GM21360 (cell line): Measurements from ENCODE around the gene TRIM28.

Experiments
- ATAC-seq: cut with Tn5 transposase; IDR thresholded peaks from one replicate; pipeline ENCODE4 v1.9.1; 2021; ENCODE audit warnings: mild to moderate bottlenecking, moderate library complexity; ENCODE audit not compliant: unreplicated experiment

TRIM28 gene

DNA sequence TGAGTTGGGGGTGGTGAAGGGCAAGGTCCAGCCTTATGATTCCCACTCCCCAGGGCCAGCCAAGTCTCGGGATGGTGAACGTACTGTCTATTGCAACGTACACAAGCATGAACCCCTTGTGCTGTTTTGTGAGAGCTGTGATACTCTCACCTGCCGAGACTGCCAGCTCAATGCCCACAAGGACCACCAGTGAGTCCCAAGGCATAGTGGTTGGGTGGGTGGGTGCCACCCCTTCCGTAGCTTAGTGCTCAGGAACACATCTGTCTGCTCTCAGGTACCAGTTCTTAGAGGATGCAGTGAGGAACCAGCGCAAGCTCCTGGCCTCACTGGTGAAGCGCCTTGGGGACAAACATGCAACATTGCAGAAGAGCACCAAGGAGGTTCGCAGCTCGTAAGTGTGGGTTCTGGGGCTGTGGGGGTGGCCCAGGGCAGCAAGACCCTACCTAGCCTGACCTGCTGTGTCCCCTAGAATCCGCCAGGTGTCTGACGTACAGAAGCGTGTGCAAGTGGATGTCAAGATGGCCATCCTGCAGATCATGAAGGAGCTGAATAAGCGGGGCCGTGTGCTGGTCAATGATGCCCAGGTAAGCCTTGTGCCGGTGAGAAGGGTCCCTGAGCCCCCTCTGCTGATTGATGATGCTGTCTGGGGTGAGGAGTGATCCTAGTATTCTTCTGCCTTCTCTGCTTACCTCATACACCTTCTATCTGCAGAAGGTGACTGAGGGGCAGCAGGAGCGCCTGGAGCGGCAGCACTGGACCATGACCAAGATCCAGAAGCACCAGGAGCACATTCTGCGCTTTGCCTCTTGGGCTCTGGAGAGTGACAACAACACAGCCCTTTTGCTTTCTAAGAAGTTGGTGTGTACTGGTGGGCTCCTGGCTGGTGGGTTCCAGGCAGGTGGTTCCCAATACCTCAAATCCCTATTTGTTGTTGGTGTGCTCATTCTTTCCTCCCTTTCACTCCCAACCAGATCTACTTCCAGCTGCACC, 3.8 kb downstream of the TRIM28 start:
- no peak for ATAC-seq

DNA sequence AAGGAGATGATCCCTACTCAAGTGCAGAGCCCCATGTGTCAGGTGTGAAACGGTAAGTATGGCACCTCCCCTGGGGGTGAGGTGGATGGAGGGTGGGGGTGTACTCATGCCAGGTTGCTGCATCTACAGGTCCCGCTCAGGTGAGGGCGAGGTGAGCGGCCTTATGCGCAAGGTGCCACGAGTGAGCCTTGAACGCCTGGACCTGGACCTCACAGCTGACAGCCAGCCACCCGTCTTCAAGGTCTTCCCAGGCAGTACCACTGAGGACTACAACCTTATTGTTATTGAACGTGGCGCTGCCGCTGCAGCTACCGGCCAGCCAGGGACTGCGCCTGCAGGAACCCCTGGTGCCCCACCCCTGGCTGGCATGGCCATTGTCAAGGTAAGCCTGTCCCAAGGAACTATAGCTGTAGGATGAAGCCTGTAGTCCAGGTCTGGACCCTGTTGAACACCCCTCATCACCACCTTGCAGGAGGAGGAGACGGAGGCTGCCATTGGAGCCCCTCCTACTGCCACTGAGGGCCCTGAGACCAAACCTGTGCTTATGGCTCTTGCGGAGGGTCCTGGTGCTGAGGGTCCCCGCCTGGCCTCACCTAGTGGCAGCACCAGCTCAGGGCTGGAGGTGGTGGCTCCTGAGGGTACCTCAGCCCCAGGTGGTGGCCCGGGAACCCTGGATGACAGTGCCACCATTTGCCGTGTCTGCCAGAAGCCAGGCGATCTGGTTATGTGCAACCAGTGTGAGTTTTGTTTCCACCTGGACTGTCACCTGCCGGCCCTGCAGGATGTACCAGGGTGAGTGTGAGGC, 5.2 kb downstream of the TRIM28 start:
- ATAC-seq, result no peak

DNA sequence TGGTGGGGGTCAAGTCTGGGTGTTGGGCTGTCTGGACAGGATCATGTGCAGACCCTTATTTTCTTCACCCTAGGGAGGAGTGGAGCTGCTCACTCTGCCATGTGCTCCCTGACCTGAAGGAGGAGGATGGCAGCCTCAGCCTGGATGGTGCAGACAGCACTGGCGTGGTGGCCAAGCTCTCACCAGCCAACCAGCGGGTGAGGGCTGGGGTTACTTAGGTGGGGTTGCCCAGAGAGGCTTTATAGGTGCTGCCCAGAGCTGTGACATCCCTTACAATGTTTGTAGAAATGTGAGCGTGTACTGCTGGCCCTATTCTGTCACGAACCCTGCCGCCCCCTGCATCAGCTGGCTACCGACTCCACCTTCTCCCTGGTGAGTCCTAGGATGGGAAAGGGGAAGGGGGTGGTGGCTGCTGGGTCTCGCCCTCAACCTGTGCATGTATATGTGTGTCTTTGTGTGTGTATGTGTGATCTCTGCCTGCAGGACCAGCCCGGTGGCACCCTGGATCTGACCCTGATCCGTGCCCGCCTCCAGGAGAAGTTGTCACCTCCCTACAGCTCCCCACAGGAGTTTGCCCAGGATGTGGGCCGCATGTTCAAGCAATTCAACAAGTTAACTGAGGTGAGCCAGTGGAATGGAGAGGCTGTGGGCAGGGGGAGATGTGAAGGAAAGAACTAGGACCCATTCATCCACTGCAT, 5.9 kb downstream of the TRIM28 start:
- no peak for ATAC-seq

DNA sequence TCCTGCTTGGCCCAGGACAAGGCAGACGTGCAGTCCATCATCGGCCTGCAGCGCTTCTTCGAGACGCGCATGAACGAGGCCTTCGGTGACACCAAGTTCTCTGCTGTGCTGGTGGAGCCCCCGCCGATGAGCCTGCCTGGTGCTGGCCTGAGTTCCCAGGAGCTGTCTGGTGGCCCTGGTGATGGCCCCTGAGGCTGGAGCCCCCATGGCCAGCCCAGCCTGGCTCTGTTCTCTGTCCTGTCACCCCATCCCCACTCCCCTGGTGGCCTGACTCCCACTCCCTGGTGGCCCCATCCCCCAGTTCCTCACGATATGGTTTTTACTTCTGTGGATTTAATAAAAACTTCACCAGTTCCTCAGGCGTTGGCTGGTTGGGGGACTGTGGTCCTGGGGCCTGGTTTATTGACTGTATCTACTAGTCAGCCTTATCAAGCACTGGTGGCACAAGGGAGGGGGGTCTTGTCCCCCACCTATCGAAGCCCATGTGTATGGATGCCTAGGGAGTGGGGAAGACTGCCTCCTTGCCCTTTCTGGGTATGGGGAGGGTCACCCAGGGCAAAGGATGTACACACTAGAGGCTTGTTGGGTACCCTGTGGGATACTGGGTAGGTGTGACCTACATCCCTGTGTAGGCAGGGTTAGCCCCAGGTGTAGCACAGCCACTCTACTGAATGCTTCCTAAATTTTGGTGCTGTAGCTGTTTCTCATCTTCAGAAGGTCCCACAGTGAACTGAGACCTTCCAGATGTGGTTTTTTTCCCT, 6.7 kb downstream of the TRIM28 start:
- no peak for ATAC-seq

DNA sequence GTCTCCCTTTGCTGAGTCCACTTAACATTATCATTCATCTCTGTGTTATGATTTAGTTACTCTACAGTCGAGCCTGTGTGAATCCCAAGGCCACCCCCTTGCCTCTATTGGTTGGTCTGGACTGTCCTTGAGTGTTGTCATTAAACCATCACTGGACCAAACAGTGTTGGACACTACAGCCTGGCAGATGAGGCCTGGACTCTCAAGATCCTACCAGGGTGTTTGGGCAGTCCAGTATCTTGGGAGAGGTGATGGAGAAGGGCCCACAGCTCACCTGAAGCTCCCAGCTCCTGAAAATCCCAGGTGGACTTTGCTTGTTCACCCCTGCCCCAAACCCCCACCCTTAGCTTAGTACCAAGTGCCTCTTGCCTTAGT, 7.2 kb downstream of the TRIM28 start:
- no peak for ATAC-seq

DNA sequence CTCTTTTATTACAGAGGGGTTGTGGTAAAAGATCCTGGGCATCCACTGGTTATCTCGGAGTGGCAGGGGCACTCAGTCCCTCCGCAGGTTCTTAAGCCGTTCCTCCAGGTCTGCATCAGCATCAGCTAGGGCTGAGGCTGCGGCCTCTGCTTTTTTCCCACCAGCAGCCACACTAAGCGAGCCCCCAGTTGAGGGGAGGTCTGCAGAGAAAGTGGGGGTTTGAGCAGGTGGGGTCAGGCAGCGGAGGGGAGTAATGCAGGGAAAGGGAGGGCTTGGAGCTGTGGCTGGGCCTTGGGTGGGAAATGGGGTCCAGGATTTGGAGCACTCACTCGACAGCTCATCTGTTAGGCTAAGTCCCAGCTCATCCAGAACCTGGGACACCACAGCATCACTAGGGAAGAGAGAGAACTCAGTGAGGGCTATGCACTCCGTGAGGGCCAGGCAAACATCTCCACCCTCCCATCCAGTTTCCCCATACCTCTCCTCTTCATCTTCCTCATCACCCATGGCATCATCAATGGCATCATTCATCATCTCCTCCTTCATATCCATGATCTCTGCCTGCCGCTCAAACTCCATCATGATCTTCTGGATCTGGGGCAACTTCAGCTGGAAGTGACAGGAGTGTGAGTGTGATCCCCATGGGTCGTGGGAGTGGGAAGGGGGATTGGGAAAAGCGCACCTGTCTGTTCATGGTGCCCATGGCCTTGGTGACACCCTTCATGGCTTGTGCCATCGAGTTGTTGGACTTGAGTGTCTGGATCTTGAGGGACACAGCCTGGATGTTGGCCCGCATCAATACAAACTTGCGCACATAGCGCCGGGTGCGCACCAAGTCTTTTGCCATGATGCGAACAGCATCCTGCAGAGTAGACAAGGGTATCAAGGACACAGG, 8.0 kb downstream of the TRIM28 start:
- no peak for ATAC-seq

DNA sequence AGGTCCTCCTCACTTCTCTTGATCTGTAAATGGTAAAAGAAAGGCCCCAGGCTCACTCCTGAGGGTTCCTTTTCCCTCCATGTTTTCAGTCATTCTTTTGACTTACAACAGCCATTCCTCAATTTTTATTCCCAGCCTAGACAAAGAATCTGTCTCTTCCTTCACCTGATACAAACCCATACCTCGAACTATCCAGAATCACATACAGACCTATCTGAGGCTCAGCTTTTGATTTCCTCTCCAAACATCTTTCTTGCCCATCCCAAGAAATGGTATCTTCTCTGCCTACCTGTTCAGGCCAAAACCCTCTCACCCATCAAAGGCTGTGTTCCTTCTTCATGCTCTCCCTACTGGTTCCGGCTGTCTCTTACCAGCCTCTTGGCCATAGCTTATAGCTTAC, 8.8 kb downstream of the TRIM28 start:
- no peak for ATAC-seq

DNA sequence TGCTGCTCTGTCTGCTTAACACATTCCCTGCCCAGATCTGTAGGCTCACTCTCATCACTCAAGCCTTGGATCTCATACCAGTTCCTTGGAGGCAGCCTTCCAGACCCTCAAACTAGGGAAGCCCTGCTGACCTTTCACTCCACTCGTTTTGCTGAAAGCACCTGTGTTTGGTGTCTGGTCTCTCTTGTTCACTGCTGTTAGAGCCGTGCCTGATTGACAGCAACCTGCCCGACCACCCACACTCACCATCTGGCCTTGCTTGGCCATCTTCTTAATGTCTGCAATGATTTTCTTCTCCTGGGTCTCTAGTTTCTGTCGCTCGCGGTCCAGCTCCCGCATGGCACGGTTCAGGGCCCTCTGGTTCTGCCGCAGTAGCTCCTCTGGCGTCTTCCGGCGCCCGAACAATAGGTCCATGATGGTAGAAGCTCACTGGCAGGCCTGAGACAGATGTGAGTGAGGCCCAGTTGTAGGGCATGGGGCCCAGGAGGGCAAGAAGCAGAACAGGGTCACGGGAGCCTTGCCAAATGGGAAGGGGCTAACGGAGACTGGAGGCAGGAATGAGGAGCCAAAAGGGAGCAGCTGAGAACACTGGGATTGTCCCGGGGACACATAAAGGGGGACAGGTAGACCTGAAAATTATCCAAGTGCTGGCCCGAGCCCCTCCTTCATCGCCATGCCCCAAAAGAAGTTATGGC, 10.1 kb downstream of the TRIM28 start:
- ATAC-seq, result no peak

DNA sequence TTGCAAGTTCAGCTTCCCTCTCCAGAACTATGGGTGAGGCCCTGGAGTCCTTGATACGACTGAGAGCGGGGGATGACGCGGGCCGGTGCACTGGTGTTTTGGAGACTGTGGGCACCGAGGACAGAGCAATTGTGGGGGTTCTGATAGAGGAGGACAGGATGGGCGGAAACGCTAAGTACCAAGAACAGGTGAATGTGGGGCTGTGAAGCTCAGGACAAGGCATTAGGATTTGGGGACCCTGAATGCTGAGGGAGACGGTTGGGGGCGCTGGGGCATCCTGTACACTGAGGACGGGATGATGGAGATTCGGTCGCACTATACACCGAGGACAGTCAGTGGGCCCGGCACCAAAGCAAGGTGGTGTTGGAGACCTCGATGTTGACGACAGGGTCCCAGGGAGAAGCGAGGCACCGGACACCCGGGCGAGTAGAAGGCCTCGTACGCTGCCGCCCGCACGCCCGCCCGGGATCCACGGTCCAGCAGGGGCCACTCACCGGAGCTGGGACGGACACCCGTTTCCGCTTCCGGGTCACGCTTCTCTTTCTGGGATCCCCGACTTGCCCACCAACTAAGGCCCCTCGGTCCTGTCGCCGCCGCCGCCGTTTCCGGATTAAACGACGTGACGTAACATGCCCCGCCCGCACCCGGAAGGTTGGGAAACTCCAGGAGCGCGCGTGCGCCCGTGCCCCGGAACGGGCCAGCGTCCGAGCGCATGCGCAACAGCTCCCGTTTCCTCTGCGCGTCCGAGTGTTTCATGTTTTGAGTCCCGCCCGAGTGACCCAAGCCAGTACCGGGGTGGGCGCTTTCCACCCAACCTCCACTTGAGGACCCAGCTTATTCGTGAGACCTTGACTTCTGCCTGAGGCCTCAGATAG, 10.9 kb downstream of the TRIM28 start, which contains the start of gene CHMP2A:
Gene CHMP2A (minus strand): TSS at position 612 of the 875 bp plus-strand sequence. CDS start 893 bp downstream, outside the sequence.
- peak; percentile 28 for ATAC-seq

DNA sequence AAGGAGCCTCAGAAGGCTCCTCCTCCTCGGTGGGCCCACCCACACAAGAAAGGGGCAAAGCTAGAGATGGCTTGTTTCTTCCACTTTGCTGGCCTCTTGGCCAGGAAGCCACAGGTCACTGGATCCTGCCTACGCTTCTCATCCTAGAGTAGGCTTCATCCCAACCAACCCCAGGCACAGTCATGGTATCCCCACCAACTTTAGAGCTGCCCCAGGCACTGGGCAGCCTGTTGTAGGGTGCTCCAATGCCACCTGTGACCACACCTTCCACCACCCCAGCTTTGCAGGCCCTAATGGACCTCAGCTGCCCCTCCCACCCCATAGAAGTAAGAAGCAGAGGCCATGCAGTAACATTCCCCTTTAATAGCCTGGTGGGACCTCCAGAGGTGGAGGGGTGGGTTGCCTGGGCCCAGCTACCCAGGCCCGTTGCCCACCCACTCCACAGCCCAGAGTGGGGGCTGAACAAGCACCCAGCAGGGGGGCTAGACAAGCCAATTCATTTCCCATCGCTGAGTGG, 11.6 kb downstream of the TRIM28 start:
- ATAC-seq, result no peak

DNA sequence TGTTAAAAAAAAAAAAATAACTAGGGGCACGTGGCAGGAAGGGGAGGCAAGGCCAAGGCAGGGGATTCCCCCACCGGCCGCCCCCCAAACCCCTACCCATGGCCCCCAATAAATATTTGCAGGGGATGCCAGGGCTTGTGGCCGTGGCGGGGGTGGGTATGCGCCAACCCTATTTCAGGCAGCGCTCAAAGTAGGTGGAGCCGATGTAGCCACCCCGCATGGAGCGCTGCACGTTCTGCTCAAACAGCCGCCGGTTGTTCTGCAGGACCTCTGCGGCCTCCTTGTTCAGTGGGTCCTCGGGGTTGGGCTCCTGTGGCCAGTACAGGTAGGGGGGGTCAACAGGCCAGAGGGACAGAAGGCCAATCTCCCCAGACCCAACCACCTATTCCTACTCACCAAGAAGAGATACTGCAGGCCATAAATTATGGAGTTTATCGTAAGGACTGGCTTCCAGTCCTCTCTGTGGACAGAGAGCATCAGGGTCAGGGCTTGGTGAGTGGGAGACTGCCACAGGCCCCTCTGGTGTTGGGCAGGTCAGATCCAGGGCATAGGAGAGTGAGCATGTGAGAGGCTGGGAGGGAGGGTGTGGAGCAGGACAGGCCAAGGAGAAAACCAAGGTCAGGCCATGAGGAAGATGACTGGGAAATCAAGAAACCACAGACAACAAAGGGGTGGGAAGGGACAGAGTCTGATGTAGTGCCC, 12.2 kb downstream of the TRIM28 start:
- ATAC-seq, result no peak

DNA sequence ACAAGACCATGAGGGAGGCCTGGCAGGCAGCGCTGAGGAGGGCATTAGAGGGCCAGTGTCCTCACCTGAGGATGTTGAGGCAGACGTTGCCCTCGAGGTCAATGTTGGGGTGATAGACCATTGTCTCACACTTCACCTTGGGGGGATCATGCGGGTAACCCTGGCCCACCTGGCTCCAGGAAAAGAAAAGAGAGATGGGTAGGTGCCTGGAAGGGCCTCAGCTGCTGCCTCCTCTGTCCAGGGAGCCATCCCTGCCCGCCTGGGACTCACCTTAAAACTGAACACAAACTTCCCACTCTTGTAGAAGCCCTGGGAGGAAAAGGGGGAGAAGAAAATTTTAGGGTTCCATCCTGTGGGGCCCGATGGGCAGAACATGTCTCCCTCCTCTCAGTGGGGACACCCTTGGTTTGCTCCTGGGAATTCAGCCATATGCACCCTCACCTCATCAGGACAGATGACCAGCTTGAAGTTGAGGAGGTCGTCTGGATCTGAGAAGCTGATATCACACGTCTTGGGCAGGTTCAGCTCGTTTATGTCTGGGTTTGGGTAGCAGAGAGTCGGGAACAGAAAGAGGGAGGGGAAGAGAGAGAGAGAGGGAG, 12.9 kb downstream of the TRIM28 start:
- no peak for ATAC-seq

DNA sequence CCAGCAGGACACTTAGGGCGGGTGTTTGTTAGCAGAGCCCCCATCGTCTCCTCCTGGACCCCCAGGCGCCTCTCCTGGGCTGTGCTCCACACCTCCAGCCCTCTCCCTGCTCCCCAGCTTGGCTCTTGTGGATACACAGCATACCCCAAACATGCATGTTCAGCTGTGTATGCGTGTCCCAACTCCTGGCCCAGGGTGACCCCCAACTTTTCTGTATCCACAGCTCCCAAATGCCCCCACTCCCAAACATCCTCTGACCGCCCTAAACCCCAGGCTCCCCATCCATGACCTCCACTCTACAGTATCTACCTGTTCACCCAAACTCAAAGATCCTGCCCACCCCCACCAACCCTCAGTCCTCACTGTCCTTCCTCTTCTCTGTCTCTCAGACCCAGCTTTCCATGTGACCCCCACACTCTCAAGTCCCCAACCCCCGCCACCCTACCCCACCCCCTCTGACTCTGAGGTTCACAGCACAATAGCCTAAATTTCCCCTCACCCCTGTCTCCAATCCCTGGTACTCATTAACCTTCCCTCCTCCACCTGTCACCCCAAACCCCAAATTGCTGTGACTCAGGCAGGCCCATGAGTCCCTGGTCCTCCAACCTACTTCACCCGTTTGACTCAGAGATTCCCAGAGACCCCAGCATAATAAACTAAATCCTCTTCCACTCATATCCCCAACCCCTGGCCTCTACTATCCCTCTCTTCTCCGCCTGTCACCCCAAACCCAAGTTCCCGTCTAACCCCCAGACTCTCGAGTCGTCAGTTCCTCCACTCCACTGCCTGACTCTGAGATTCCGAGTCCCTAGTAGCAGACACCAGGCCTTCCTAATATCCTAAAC, 13.6 kb downstream of the TRIM28 start:
- ATAC-seq, result no peak

DNA sequence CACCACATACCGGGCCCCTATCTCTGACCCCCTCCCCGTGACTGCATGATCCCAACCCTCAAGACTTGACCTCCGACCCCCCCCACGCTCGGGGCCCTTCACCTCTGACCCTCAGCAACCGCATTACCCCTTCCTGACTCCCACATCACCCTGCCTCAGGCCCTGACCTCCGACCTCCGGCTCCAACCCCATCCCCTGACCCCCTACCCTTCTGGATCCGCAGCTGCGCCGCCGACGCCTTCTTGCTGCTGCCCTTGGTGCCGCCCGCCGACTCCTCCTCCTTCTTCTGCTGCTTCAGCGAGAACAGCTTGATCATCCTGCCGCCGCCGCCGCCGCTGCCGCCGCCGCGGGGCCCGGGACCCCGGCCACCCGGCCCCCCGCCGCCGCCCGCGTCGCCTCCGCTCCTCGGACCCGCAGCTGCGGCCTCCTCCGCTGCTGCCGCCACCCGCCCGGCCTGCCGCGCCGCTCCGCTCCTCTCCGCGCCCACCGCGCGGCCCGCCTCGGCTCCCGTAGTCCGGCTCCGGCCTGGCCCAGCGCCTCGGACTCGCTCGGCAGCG, 14.3 kb downstream of the TRIM28 start, which contains the start of gene UBE2M:
Gene UBE2M (minus strand): TSS at position 546 of the 557 bp plus-strand sequence. CDS start 230 bp downstream, at position 316.
- peak; percentile 0 for ATAC-seq

DNA sequence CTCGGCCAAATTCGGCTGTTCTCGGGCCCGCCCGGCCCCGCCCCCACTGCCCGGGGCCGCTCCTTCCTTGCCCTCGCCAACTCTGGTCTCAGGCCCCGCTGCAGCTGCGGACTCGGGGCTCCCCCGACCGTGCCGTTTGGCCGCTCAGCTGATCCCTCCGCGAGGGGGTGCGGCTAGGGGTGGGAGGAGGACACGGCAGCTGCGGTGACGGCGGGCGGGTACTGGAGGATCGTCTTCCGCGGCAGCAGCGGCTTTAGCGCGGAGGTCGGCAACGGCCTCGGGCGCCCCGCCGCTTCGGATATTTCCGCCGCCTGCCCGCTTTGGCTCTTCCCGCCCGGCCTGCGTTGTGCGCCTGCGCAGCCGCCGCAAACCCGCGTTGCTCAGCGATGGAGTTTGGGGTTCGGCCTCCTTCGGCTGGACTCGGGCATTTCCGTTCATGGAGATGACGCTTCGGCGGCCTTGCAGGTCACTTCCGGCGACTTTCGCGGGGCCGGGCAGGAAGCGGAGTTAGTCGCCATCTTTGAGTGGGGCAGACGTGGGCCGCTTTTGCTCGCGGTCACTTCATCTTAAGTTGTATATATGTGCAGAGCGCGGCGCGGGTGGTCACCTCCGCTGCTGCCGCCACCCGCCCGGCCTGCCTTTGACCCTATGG, 14.9 kb downstream of the TRIM28 start:
- ATAC-seq, result peak; percentile 46
